Esophagus squamous epithelium (tissue), 4 donors: Measurements from ENCODE around the gene WNK2.

Source experiments
- POLR2A ChIP-seq, 4 donors: fragments of 450-650 bp; IDR thresholded peaks; one replicate each; pipeline ENCODE4 v1.6.1; 2017; ENCODE audit warnings: antibody characterized with exemption in 4 of 4, mild to moderate bottlenecking in 4 of 4, moderate library complexity in 3 of 4
- TF ChIP-seq, protein P1 (sequence below), 6 experiments: fragments of 450-650 bp in 4 of 6; fragments of 200-600 bp in 2 of 6; sonication (generic) in 2 of 6; IDR thresholded peaks; one replicate each; pipeline ENCODE4 v1.5.1; 2016 to 2019; ENCODE audit warnings: antibody characterized with exemption in 6 of 6, mild to moderate bottlenecking in 4 of 6, moderate library complexity in 4 of 6

GRCh38 chr9:93228453-93228852 is 44.5 kb downstream of the WNK2 start:
- no peak for TF ChIP-seq POLR2A (IDR thresholded peaks at IDR 0.05)
- TF ChIP-seq, protein P1, sequence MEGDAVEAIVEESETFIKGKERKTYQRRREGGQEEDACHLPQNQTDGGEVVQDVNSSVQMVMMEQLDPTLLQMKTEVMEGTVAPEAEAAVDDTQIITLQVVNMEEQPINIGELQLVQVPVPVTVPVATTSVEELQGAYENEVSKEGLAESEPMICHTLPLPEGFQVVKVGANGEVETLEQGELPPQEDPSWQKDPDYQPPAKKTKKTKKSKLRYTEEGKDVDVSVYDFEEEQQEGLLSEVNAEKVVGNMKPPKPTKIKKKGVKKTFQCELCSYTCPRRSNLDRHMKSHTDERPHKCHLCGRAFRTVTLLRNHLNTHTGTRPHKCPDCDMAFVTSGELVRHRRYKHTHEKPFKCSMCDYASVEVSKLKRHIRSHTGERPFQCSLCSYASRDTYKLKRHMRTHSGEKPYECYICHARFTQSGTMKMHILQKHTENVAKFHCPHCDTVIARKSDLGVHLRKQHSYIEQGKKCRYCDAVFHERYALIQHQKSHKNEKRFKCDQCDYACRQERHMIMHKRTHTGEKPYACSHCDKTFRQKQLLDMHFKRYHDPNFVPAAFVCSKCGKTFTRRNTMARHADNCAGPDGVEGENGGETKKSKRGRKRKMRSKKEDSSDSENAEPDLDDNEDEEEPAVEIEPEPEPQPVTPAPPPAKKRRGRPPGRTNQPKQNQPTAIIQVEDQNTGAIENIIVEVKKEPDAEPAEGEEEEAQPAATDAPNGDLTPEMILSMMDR (IDR thresholded peaks at IDR 0.05), result no peak
